GM21447 (cell line): ENCODE results near the gene TBCD.

Experiments
- ATAC-seq: cut with Tn5 transposase; IDR thresholded peaks from one replicate; pipeline ENCODE4 v1.9.1; 2021; ENCODE audit not compliant: unreplicated experiment

Gene TBCD

DNA sequence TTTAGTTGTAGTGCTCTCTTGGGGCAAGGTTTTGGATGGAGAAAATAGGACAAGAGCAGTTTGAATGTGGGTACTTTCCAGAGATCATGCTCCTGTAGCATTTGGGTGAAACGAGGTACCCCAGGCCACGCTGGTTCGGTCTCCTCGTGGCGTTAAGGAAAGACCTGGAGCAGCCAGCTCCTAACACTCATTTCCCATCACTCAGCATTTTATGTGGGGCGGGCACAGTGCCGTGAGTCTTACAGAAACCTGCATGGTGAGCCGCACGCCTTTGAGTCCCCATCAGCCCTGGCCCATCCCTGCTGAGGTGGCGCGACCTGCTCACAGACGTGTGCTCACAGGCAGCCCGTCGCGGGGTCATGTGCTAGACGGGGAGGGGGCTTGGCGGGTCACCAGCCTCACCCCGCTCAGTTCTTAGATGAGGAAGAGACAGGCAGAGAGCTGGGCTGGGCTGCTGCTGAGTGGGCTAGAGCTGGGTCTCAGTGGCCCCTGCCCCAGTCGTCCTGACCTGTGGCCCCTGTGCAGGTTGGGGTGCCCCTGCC, 37.3 kb downstream of the TBCD start:
- no peak for ATAC-seq

DNA sequence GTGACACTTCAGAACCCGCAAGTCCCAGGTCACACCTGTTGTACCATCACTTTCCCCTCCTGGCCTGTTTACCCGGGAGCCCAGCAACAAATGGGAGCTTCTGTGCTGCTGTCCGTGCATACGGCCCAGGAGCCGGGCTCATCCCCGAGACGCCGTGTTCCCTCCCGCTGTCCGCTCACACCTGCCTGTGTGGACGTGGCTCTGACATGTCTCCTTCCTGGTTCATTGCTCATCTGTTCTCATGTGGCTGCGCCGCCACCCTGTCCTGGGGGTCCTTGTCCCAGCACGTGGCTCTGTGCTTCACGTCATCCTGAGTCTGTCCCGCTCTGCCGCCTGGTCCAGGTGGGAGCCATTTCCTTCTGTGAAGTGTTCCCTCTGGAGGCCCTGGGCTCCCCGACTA, 37.9 kb downstream of the TBCD start:
- ATAC-seq = no peak

- no peak for ATAC-seq
These were observed 38.5 kb downstream of the TBCD start for GRCh38 chr17:82790391-82790790.

DNA sequence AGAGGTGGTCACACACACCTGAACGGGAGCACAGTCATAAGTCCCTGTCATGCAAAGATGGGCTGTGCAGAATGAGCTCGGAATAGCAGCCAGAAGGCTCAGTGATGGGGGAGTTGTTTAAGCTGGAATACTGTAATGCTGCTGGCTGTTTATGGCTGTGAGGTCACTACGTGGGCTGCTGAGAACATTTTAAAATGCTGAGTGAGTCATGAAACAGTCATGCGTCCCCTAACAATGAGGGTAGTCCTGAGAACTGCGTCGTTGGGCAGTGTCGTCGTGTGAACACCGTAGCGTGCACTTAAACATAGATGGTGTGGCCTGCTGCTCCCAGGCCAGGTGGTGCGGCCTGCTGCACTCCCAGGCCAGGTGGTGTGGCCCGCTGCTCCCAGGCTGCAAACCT, 39.7 kb downstream of the TBCD start:
- ATAC-seq = no peak

- ATAC-seq = no peak
These were observed 42.2 kb downstream of the TBCD start for GRCh38 chr17:82793974-82794630.

DNA sequence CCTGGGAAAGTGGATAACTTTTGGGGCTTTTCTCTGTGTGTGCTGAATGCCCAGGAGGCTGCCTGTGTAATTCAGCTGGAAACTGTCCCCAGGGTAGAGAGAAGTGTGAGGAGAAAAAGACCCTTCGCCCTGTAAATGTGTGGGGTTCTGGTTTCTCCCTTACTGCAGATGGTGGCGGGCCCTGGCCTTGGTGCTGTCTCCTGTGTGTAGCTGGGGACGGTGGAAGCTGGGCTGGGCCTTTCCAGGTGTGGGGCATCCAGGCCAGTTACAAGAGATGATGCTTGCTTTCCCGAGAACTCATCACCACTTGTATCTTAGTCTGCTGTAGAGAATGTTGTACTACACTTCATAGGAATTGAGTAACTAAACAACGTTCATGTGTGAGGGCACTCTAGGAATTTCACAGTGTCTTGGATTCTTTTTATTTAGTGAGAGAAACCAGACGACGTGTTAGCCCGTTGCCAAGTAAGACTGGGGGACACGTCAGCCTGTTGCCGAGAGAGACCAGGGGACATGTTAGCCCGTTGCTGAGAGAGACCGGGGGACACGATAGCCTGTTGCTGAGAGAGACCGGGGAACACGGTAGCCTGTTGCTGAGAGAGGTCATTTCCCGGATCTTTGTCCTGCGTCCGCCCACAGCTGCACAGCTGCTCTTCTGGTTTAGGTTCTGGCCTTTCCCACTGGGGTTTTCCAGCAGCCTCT, 43.1 kb downstream of the TBCD start:
- no peak for ATAC-seq

DNA sequence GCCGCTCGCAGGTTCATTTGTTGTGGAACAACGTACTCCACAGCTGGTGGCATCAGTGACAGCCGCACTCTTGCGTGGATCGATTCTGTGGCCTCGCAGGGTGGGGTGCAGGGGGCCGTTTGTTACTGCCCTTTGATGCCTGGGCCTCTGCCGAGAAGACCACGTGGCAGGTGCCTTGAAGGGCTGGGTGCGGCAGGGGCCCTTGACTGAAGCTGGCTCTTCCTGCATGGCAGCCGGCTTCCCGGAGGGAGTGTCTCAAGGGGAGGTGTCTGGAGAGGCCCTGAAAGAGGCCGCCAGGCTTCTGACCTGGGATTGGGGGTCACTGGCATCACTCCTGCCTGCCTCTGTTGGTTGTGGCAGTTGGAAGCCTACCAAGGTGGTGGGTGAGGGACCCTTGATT, 43.8 kb downstream of the TBCD start:
- no peak for ATAC-seq

DNA sequence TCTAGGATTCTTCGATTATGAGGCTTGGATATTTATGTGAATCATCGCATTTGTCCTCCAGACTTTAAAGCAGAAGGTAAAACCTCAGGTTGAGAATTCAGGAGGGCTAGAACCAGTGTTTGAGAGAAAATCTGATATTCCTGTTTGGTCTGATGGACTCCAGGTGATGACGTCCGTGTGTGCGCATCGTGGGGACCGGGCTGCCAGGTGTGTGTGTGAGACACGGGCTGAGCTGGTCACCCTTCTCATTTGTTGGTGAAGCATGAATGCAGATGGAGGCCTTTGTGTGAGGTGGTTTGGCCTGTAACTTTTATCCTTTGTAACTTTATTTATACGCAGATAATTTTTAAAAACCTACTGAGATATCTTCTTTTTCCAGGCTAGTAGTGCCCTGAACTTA, 45.2 kb downstream of the TBCD start:
- no peak for ATAC-seq

- ATAC-seq = no peak
These were observed 46.9 kb downstream of the TBCD start for GRCh38 chr17:82798752-82799151.

GRCh38 chr17:82799591-82799990, 47.7 kb downstream of the TBCD start:
- ATAC-seq = no peak

DNA sequence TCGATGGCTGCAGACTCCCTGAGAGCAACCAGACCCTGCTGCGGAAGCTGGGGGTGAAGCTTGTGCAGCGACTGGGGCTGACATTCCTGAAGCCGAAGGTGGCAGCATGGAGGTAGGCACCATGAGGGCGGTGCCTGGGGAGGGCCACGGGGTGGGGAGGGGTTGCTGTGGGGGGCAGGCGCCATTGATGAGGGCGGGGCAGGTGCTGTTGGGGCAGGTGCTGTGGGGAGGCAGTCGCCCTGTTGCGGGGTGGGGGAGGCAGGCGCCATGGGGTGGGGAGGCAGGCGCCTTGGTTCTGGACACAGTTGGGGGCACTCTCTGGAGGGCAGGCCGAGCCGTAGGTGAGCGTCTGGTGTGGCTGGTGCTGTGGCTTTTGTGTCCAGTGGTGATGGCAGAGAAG, 49.0 kb downstream of the TBCD start:
- ATAC-seq = no peak

GRCh38 chr17:82801377-82801970, 49.6 kb downstream of the TBCD start:
- no peak for ATAC-seq

- ATAC-seq = no peak
These were observed 50.4 kb downstream of the TBCD start for GRCh38 chr17:82802075-82802780.

GRCh38 chr17:82803185-82803584, 51.3 kb downstream of the TBCD start:
- no peak for ATAC-seq

GRCh38 chr17:82803606-82804005, 51.7 kb downstream of the TBCD start:
- ATAC-seq = no peak

DNA sequence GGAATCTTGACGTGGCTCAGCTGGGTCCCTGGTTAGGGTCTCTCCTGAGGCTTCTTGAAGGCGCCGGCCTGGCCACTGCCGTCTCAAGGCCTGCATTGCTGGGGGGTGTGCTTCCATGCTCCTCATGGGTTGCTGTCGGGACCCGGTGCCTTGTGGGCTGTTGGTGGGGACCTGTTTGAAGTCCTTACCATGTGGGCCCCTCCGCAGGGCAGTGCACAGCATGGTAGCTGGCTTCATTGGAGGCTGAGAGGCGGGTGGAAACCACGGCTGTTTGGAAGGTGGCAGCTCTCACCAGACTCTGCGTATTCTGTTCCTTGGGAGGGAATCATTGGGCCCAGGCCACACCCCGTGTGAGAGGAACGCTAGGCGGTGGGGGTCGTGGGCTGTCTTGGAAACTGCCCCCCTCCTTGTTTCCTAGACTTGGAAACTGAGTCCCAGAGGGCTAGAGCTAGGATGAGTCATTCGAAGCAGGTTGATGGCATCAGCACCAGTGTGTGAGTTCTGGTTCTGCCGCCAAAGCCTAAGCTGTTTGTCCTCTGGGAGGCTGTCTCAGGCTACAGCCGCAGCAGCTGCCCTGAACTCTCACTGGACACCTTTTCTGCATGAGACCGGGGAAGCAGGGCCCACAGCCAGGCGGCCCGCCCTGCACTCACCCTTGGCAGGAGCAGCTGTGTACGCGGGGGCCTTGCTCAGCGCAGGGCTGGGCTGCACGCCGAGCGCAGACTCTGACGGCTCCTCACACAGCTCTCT, 52.8 kb downstream of the TBCD start:
- ATAC-seq = no peak

DNA sequence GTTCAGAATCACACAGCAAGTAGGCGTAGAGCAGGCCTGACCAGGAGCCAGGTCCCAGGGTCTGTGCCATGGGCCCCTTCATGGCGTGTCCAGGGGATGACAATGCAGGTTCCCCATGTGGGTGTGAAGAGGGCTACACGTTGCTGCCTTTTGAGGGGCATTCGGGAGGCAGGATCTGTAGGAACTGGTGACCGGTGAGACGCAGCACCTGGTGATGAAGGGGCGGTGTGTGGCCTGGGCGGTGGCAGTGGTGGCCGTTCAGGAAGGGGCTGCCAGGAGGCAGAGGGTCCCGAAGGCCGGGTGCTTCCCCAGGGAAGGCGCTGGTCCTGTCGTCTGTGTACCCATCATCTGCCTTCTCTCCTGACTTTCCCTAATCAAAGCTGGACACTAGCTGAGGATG, 53.4 kb downstream of the TBCD start:
- ATAC-seq = no peak

GRCh38 chr17:82805823-82806222, 54.0 kb downstream of the TBCD start:
- ATAC-seq = no peak

DNA sequence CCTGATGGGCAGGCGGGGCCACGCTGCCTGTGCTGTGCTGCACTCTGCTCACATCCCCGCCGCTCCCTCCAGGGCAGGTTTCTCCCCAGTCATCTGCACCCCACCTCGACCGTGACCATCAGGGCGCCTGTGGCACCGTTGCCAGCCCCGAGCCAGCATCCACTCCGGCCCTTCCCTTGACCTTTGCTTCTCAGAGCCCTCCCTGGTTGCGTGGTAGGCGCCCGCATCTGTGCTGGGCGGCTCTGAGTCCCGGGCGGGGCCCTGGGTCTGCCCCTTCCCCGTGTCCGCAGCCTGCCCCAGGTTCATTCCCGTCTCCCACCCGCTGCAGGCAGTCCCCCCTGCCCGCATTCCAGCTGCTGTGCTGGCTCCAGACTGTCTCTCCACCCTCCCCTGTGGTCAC, 54.8 kb downstream of the TBCD start:
- ATAC-seq = no peak

GRCh38 chr17:82807101-82807500, 55.2 kb downstream of the TBCD start:
- ATAC-seq = no peak

DNA sequence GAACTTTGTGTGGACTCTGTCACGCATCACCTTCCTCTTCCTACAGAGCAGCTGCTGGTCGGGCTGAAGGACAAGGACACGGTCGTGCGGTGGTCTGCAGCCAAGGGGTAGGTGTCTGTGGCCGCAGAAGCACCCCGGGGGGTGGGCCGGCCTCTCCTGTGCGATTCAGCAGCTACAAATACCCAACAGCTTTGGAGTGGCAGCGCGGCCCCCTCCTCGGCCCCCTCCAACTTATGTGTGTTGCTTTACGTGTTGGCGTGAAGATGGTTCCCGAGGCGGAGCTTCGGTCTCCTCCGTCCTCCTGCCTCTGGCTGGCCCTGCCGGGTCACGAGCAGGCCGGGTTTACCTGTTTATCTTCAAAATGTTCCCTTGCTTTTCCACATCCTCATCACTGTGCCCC, 55.7 kb downstream of the TBCD start:
- ATAC-seq = no peak
